Measurements from ENCODE around the gene MRPL10. TPM values are rescaled to one million over a fixed set of nuclear protein-coding genes. Genes with fewer than 3 reads are reported as not detected.
A peak's percentile ranks its signal among the peaks of the same experiment; 100 is the strongest.

MRPL10 gene
- total and polyA plus RNA-seq, 2 of the 8 experiments (the other 6 are each of a cell fraction or from before 2014, with no cell fraction given): 85.3 to 214 TPM

DNA sequence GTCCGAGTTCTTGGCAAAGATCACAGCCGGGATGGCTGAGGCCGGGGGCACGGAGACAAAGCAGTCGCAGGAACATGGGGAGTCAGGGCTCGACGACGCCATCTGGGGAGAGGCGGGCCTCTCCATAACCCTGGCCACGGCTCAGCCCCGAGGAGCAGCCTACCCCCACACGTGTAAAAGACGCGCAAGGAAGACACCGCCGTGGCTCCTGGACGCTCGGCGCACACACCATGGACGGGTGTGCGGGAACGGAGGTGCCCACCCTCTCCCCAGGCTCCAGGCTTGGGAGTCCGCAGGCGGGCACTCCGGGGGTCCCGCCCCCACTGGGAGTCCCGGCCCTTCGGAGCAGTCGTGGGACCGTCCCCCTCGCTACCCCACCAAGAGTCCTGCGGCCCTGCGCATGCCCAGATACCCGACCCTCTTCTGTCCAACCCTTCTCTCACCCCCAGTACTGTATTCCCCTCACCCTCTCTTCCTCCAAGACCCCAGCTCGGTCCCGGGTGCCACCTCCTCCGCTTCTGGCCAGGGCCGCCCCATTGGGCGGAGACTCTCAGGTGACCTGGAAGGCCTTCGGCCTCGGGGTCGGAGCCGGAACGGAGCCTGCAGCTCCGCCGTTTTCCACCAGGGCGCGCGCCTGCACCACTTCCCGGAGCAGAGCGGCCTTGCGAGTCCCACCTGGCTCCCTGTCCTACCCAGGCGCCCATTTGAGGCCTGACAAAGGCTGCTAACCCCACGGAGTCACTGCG, 9.6 kb upstream of the MRPL10 start, which contains the start of gene SCRN2:
Gene SCRN2, minus strand, starts transcription at position 532 of the 746 bp plus-strand sequence. Its CDS starts 430 bp downstream, at position 102.
- Histone ChIP-seq H3K18ac (ENCODE audit: extremely low read depth, low read length) (peak within 1 kb of the TSS; percentile 79), H3K79me1 (ENCODE audit: low read depth, low read length) (no peaks in the 10 kb centered on the region), H4K91ac (replicated peaks; ENCODE audit: insufficient read length, low read length) (peak within 1 kb of the TSS; percentile 2), H2BK5ac (ENCODE audit: low read depth, low read length) (peak within 1 kb of the TSS; percentile 54; the same call in 1 of the 2 replicates), H2BK120ac (replicated peaks; ENCODE audit: low read depth, low read length) (no peak within 1 kb of the TSS), H3K27me3 (replicated peaks in 1 of 4; ENCODE audit: control insufficient read depth in 3 of 4, extremely low read depth in 1 of 4, insufficient read depth in 3 of 4, low read length in 3 of 4) (peaks cover under 1 to 17% (median 11%) of the 10 kb centered on the region in 4 experiments), H3K4me2 (ENCODE audit: insufficient read depth in 1 of 2, low read depth in 2 of 2, low read length in 2 of 2) (peak within 1 kb of the TSS; percentile 73 to 80), H2BK15ac (ENCODE audit: low read length) (no peak within 1 kb of the TSS), H3K4ac (replicated peaks; ENCODE audit: insufficient read length, low read depth, low read length) (no peak within 1 kb of the TSS), H3K14ac (ENCODE audit: insufficient read length) (no peak within 1 kb of the TSS), H2AFZ (ENCODE audit: low read length) (peak within 1 kb of the TSS; percentile 6; the same call in 1 of the 2 replicates), H3K9ac (replicated peaks in 1 of 4; ENCODE audit: extremely low read depth in 1 of 4, low read depth in 3 of 4, low read length in 3 of 4) (peak within 1 kb of the TSS in 3 of 4 experiments; percentile 49 to 52 (median 51); a peak in 6 of 7 replicates), H3K4me3 (ENCODE audit: extremely low read depth in 1 of 4, insufficient read depth in 2 of 4, low read depth in 3 of 4, low read length in 4 of 4) (peak within 1 kb of the TSS; percentile 47 to 92 (median 80)), H3K4me1 (replicated peaks in 1 of 4; ENCODE audit: control insufficient read depth in 3 of 4, insufficient read depth in 4 of 4, low read length in 3 of 4) (peaks cover 0 to 23% (median 8%) of the 10 kb centered on the region in 4 experiments; a peak in 5 of 7 replicates), H2AK5ac (ENCODE audit: low read depth, low read length) (no peak within 1 kb of the TSS), H3K79me2 (ENCODE audit: control insufficient read depth in 1 of 2, insufficient read depth in 2 of 2, low read length in 2 of 2) (no peaks in the 10 kb centered on the region), H3K56ac (replicated peaks; ENCODE audit: insufficient read length, low read depth, low read length) (no peak within 1 kb of the TSS), H4K8ac (ENCODE audit: extremely low read depth, insufficient read depth, low read length) (peak within 1 kb of the TSS; percentile 60; the same call in 1 of the 2 replicates), H3K23me2 (ENCODE audit: low read depth, low read length) (peaks cover 2% of the 10 kb centered on the region; the same call in 1 of the 2 replicates), H3K27ac (ENCODE audit: low read depth, low read length) (no peak within 1 kb of the TSS), H3K9me3 (ENCODE audit: insufficient read depth in 2 of 2, low read depth in 1 of 2, low read length in 1 of 2) (no peaks in the 10 kb centered on the region), H2BK12ac (ENCODE audit: low read depth, low read length) (no peak within 1 kb of the TSS), H4K5ac (ENCODE audit: insufficient read length, low read depth, low read length) (peak within 1 kb of the TSS; percentile 31), H3K36me3 (ENCODE audit: control insufficient read depth in 2 of 4, insufficient read depth in 4 of 4, low read length in 3 of 4) (peaks cover 0 to 7% (median 1%) of the 10 kb centered on the region in 4 experiments; a peak in 4 of 8 replicates), H3K23ac (ENCODE audit: insufficient read length) (no peak within 1 kb of the TSS), H2BK20ac (ENCODE audit: low read length) (no peak within 1 kb of the TSS), H4K20me1 (replicated peaks in 1 of 2; ENCODE audit: control insufficient read depth in 1 of 2, insufficient read depth in 2 of 2, low read length in 2 of 2) (peaks cover 0 to 2% of the 10 kb centered on the region in 2 experiments)
- FAIRE-seq (no peak), DNase-seq (ENCODE audit: low read depth in 1 of 2, low spot score in 2 of 2) (peak; percentile 85 to 99)
- CTCF ChIA-PET (ENCODE audit: partially characterized antibody): interaction anchor here (0.6 to 33.0 kb wide), 31 partner anchors 10 to 211 kb away, joined by 3 to 1206 read pairs (median 4); partner anchors contain the start of genes CDK5RAP3, LRRC46, MRPL10 and OSBPL7
- POLR2A ChIA-PET (ENCODE audit: partially characterized antibody): interaction anchor here (0.6 to 12.4 kb wide), 6 partner anchors 9 to 1722 kb away, joined by 4 to 134 read pairs (median 6); partner anchors contain the start of genes LRRC46, MRPL10, SP2 and SP6
- WGBS, 2 experiments (ENCODE audit: extremely low coverage in 1 of 2, insufficient coverage in 1 of 2, insufficient read length in 1 of 2, insufficient replicate concordance in 2 of 2, low coverage in 1 of 2, low lambda C conversion rate in 2 of 2, missing lambda C conversion rate in 1 of 2): 2% methylated on average over 54 of the region's 55 CpGs; no CpG with 5 or more reads in 1 of the 2 experiments
- no peak for TF ChIP-seq TEAD4 (IDR thresholded peaks at IDR 0.05; ENCODE audit: low read depth, low read length)
- TF ChIP-seq SUZ12 (IDR thresholded peaks at IDR 0.05; ENCODE audit: low read length): no peak
- TF ChIP-seq HDAC6 (IDR thresholded peaks at IDR 0.05; ENCODE audit: low read depth, low read length): no peak
- TF ChIP-seq HDAC2 (IDR thresholded peaks at IDR 0.05; ENCODE audit: borderline replicate concordance in 1 of 2, low read depth in 2 of 2, low read length in 2 of 2): 0 out of 4 replicates have a peak, but pooled peaks of 1 of the 2 experiments have one; percentile 36
- TF ChIP-seq KDM4A (IDR thresholded peaks at IDR 0.05; ENCODE audit: low read depth, low read length, severe bottlenecking): peak; percentile 89
- no peak for TF ChIP-seq POLR2AphosphoS5 (IDR thresholded peaks at IDR 0.05; ENCODE audit: low read depth, low read length)
- TF ChIP-seq JUN (IDR thresholded peaks at IDR 0.05; ENCODE audit: low read depth, low read length): no peak
- TF ChIP-seq JUND (IDR thresholded peaks at IDR 0.05; ENCODE audit: low read length): 0 out of 2 replicates have a peak, but pooled peaks have one; percentile 50
- TF ChIP-seq ATF2 (IDR thresholded peaks at IDR 0.05; ENCODE audit: low read length): no peak

Measured in H1 (cell line).